ENCODE results near the gene RAB17.

The RAB17 gene

GRCh38 chr2:237533668-237534161, 56.8 kb downstream of the RAB17 start:
- no peak for TF ChIP-seq CTCF (IDR thresholded peaks at IDR 0.05)
- no peak overlapping the region for H3K27ac Mint-ChIP-seq
- peaks cover 19% of the 10 kb centered on the region for H3K27me3 Mint-ChIP-seq (ENCODE audit: low read depth, poor library complexity)
- no peaks in the 10 kb centered on the region for H3K9me3 Mint-ChIP-seq
- no peak for DNase-seq
- H3K4me1 Mint-ChIP-seq, result peaks cover 65% of the 10 kb centered on the region
- no peak overlapping the region for H3K4me3 Mint-ChIP-seq
- H3K36me3 Mint-ChIP-seq (ENCODE audit: low read depth), result no peaks in the 10 kb centered on the region

- Mint-ChIP-seq H3K4me3 (peak overlapping the region; percentile 21), H3K4me1 (peaks cover 52% of the 10 kb centered on the region), H3K36me3 (ENCODE audit: low read depth) (no peaks in the 10 kb centered on the region), H3K27ac (peak overlapping the region; percentile 79), H3K27me3 (ENCODE audit: low read depth, poor library complexity) (peaks cover 15% of the 10 kb centered on the region), H3K9me3 (no peaks in the 10 kb centered on the region)
- no peak for DNase-seq
- TF ChIP-seq CTCF (IDR thresholded peaks at IDR 0.05), result no peak
Measured at GRCh38 chr2:237532160-237532559, 58.4 kb downstream of the RAB17 start.

- H3K4me3 Mint-ChIP-seq, result no peak overlapping the region
- no peak overlapping the region for H3K27ac Mint-ChIP-seq
- peaks cover 56% of the 10 kb centered on the region for H3K4me1 Mint-ChIP-seq
- no peak for DNase-seq
- H3K27me3 Mint-ChIP-seq (ENCODE audit: low read depth, poor library complexity), result peaks cover 14% of the 10 kb centered on the region
- H3K9me3 Mint-ChIP-seq, result no peaks in the 10 kb centered on the region
- TF ChIP-seq CTCF (IDR thresholded peaks at IDR 0.05), result no peak
- H3K36me3 Mint-ChIP-seq (ENCODE audit: low read depth), result no peaks in the 10 kb centered on the region
Measured at GRCh38 chr2:237530472-237531433, 59.8 kb downstream of the RAB17 start.

GRCh38 chr2:237529452-237530402, 60.8 kb downstream of the RAB17 start:
- H3K4me1 Mint-ChIP-seq, result peaks cover 56% of the 10 kb centered on the region
- no peak overlapping the region for H3K4me3 Mint-ChIP-seq
- no peaks in the 10 kb centered on the region for H3K9me3 Mint-ChIP-seq
- no peak for DNase-seq
- H3K27ac Mint-ChIP-seq, result no peak overlapping the region
- H3K36me3 Mint-ChIP-seq (ENCODE audit: low read depth), result no peaks in the 10 kb centered on the region
- TF ChIP-seq CTCF (IDR thresholded peaks at IDR 0.05), result no peak
- H3K27me3 Mint-ChIP-seq (ENCODE audit: low read depth, poor library complexity), result peaks cover 8% of the 10 kb centered on the region

- no peaks in the 10 kb centered on the region for H3K36me3 Mint-ChIP-seq (ENCODE audit: low read depth)
- peaks cover 3% of the 10 kb centered on the region for H3K27me3 Mint-ChIP-seq (ENCODE audit: low read depth, poor library complexity)
- no peak overlapping the region for H3K4me3 Mint-ChIP-seq
- DNase-seq, result no peak
- H3K27ac Mint-ChIP-seq, result no peak overlapping the region
- H3K9me3 Mint-ChIP-seq, result no peaks in the 10 kb centered on the region
- TF ChIP-seq CTCF (IDR thresholded peaks at IDR 0.05), result no peak
- H3K4me1 Mint-ChIP-seq, result peaks cover 46% of the 10 kb centered on the region
Measured at GRCh38 chr2:237527766-237528165, 62.8 kb downstream of the RAB17 start.

Measured in nephron progenitor cell (in vitro differentiated cells).